WI38 (cell line): ENCODE results near the gene KCNC4.

Source experiments
- H3K4me3 ChIP-seq: 2 replicates; pipeline ENCODE4 v1.5.1; 2011; ENCODE audit warnings: low read depth, mild to moderate bottlenecking, control low read depth, low read length
- TF ChIP-seq, protein P1 (sequence below): IDR thresholded peaks from 2 replicates; pipeline ENCODE4 v1.5.1; 2012; ENCODE audit warnings: low read depth, mild to moderate bottlenecking, control low read depth, low read length

KCNC4 gene

DNA sequence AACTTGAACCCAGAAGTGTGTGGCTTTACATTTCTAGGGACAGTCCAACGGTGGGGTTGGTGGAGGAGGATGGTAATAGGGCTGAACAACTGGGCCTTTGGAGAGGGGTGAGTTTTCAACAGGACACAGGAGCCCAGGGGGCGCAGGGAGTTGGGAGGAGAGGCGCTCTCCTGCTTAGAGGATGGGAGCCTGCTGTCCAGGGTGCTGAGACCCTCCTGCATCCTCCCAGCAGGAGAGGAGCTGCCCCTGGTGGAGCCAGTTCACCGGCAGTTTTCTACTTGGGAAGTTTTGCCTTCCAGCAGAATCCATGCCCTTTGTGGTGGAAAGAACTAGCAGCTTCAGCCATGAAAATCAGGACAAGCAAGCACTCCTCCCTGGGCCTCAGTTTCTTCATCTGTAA is 8.6 kb downstream of the KCNC4 start:
- TF ChIP-seq, protein P1, sequence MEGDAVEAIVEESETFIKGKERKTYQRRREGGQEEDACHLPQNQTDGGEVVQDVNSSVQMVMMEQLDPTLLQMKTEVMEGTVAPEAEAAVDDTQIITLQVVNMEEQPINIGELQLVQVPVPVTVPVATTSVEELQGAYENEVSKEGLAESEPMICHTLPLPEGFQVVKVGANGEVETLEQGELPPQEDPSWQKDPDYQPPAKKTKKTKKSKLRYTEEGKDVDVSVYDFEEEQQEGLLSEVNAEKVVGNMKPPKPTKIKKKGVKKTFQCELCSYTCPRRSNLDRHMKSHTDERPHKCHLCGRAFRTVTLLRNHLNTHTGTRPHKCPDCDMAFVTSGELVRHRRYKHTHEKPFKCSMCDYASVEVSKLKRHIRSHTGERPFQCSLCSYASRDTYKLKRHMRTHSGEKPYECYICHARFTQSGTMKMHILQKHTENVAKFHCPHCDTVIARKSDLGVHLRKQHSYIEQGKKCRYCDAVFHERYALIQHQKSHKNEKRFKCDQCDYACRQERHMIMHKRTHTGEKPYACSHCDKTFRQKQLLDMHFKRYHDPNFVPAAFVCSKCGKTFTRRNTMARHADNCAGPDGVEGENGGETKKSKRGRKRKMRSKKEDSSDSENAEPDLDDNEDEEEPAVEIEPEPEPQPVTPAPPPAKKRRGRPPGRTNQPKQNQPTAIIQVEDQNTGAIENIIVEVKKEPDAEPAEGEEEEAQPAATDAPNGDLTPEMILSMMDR: no peak
- H3K4me3 ChIP-seq: no peak overlapping the region

DNA sequence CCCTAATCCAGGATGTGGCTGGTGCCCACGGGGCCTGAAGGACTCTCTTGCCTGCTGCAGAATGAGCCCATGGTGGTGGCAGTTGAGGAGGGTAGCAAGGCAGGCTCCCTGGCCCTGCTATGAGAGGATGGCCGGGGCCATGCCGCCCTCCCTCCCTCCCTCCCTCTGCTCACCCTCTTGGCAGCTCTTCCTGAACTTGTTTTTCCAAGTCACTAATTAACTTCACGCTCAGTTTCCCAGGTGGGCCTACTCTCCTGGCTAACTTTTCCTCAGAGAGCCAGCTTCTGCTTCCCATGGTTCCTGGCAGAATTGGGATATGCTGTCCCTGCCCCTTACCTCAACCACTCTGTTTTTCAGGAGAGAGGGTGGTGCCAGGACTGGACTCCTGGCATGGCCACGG is 10.2 kb downstream of the KCNC4 start:
- no peak overlapping the region for H3K4me3 ChIP-seq
- TF ChIP-seq, protein P1: no peak

DNA sequence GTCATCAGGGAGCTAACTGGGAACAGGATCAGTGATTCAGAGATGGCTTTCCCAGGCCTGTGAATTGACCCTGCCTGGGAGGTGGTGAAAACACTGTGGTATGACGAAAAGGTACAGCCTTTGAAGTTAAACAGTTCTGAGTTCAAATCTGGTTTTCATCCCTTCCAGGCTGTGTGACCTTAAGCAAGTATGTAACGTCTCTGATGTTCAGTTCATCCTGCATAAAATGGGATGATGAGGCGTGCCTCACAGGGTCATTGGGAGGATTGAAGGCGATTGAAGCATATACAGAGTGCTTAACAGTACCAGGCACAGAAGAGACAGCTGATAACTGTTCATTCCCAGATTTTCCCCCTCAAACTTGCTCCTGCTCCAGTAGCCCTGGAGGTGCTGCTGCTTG is 11.0 kb downstream of the KCNC4 start:
- no peak overlapping the region for H3K4me3 ChIP-seq
- TF ChIP-seq, protein P1: no peak

DNA sequence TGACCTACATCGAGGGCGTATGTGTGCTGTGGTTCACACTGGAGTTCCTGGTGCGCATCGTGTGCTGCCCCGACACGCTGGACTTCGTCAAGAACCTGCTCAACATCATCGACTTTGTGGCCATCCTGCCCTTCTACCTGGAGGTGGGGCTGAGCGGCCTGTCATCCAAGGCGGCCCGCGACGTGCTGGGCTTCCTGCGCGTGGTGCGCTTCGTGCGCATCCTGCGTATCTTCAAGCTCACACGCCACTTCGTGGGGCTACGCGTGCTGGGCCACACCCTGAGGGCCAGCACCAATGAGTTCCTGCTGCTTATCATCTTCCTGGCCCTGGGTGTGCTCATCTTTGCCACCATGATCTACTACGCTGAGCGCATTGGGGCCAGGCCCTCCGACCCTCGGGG is 13.0 kb downstream of the KCNC4 start:
- TF ChIP-seq, protein P1: no peak
- H3K4me3 ChIP-seq: no peak overlapping the region

DNA sequence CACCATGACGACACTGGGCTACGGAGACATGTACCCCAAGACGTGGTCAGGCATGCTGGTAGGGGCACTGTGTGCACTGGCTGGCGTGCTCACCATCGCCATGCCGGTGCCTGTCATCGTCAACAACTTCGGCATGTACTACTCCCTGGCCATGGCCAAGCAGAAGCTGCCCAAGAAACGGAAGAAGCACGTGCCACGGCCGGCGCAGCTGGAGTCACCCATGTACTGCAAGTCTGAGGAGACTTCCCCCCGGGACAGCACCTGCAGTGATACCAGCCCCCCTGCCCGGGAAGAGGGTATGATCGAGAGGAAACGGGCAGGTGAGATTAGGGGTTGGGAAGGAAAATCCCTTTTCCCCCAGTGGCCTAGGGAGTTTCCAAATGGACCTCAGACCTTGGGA is 13.5 kb downstream of the KCNC4 start:
- no peak overlapping the region for H3K4me3 ChIP-seq
- TF ChIP-seq, protein P1: no peak

DNA sequence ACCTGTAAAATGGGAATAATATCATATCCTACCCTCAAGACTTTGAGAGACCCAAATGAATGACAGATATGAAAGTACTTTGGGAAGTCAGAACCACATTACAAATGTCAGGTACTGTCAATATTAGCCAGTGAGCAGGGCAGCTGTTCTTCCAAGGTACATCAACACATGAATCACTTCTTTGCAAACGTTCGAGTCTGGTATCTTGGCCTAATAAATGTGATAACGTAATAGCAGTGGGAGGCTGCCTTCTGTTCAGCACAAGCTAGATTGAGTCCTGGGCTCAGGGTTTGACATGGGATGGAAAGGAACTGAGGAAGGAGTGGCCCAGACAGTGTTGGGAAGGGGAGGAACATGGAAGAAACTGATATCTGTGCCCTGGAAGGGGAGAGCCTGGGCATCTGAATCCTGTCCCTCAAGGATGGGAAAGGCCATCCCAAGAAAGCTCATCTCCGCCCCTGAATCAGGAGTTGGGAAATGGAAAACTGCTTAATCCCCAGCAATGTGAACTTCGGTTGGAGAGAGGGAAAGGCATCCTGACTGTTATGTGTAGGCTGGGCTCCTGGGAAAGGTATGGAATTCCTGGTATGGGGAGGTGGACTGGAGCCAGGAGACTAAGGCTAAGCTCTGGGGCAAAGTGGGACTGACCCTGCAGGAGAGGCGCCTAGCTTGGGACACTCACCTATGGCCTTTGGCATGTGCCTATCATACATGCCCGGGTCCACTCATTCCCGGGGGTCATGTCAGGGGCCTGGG is 14.3 kb downstream of the KCNC4 start:
- TF ChIP-seq, protein P1: no peak
- H3K4me3 ChIP-seq: no peak overlapping the region

DNA sequence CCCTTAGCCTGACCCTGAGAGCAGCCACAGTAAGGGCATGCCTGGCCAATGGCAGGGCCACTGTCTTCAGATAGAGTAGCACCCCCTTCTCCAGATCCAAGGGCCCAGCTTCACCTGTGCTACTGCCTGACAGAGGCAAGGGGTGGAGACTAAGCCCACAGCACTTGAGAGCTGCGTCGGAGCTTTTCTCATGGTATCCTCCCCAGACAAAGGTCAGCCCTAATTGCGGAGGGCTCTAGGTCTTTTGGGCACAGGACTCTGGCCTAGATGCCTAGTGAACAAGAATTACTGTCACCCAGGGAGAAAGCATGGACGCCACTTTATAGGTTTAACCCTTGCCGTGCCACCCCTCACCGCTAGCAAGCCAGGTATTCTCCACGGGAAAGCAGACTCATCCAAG is 15.1 kb downstream of the KCNC4 start:
- TF ChIP-seq, protein P1: no peak
- no peak overlapping the region for H3K4me3 ChIP-seq
